ENCODE data around the gene SFI1.

DNA sequence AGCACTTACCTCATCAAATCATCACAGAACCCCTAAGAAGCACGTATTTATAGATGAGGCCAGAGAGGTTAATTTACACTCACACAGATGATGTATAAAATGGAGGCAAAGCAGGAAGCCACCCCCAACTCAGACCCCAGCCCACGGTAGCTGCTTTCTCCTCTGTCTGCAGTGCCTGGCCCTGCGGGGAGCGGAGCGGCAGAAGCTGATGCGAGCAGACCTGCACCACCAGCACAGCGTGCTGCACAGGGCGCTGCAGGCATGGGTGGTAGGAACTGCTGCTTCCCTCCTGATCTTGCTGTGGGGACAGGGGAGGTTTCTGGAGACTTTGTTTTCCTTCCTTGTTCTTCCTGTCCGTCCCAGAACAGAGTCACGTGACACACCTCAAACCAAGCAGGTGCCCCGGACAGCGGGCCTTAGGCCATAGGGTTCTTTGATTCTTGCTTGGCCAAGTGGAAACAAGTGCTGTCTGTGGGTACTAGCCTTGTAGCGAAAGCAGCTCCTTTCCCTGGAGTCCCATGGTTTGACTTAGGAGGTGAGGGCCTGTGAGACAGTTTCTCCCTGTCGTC, 107.9 kb downstream of the SFI1 start:
- TF ChIP-seq, protein P1, sequence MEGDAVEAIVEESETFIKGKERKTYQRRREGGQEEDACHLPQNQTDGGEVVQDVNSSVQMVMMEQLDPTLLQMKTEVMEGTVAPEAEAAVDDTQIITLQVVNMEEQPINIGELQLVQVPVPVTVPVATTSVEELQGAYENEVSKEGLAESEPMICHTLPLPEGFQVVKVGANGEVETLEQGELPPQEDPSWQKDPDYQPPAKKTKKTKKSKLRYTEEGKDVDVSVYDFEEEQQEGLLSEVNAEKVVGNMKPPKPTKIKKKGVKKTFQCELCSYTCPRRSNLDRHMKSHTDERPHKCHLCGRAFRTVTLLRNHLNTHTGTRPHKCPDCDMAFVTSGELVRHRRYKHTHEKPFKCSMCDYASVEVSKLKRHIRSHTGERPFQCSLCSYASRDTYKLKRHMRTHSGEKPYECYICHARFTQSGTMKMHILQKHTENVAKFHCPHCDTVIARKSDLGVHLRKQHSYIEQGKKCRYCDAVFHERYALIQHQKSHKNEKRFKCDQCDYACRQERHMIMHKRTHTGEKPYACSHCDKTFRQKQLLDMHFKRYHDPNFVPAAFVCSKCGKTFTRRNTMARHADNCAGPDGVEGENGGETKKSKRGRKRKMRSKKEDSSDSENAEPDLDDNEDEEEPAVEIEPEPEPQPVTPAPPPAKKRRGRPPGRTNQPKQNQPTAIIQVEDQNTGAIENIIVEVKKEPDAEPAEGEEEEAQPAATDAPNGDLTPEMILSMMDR (IDR thresholded peaks at IDR 0.05), result no peak
- TF ChIP-seq POLR2A (IDR thresholded peaks at IDR 0.05), result no peak

All from testis (tissue), 2 donors.